Activated CD8-positive, alpha-beta memory T cell treated with anti-CD3 and anti-CD28 coated beads, Interleukin-2, amount 50 U/mL, for 4 hours (primary cell): Measurements from ENCODE around the gene CENPF.
"Not testable (repeated sequence)": the region's sequence is repeated elsewhere in the genome, so short reads cannot be mapped to it uniquely, and the experiment has no call there.

ENCODE experiments used
- DNase-seq: peaks from one replicate; pipeline ENCODE4 v3.0.0-alpha.2; 2020

The CENPF gene

GRCh38 chr1:214662223-214662785 is 59.3 kb downstream of the CENPF start:
- no peak for DNase-seq

- no peak for DNase-seq
Measured at GRCh38 chr1:214664651-214665433, 61.8 kb downstream of the CENPF start.

- no peak for DNase-seq
Measured at GRCh38 chr1:214665606-214666110, 62.7 kb downstream of the CENPF start.

- DNase-seq, result no peak
Measured at GRCh38 chr1:214666674-214667073, 63.7 kb downstream of the CENPF start.

GRCh38 chr1:214670098-214670497 is 67.1 kb downstream of the CENPF start:
- no peak for DNase-seq

GRCh38 chr1:214673029-214673428 is 70.0 kb downstream of the CENPF start:
- DNase-seq, result not testable (repeated sequence)

- DNase-seq, result no peak
Measured at GRCh38 chr1:214673576-214673975, 70.6 kb downstream of the CENPF start.

GRCh38 chr1:214675524-214675923 is 72.5 kb downstream of the CENPF start:
- DNase-seq, result not testable (repeated sequence)

- DNase-seq, result no peak
Measured at GRCh38 chr1:214676747-214677146, 73.8 kb downstream of the CENPF start.

- DNase-seq, result no peak
Measured at GRCh38 chr1:214677945-214678344, 75.0 kb downstream of the CENPF start.

GRCh38 chr1:214678386-214678785 is 75.4 kb downstream of the CENPF start:
- DNase-seq, result no peak

GRCh38 chr1:214683621-214684020 is 80.6 kb downstream of the CENPF start:
- DNase-seq, result no peak

- DNase-seq, result no peak
Measured at GRCh38 chr1:214685906-214686305, 82.9 kb downstream of the CENPF start.

- DNase-seq, result no peak
Measured at GRCh38 chr1:214686497-214686896, 83.5 kb downstream of the CENPF start.

- no peak for DNase-seq
Measured at GRCh38 chr1:214688891-214689290, 85.9 kb downstream of the CENPF start.

- no peak for DNase-seq
Measured at GRCh38 chr1:214694769-214695168, 91.8 kb downstream of the CENPF start.

- DNase-seq, result no peak
Measured at GRCh38 chr1:214698559-214698958, 95.6 kb downstream of the CENPF start.

- no peak for DNase-seq
Measured at GRCh38 chr1:214700437-214700836, 97.4 kb downstream of the CENPF start.

GRCh38 chr1:214702556-214702955 is 99.6 kb downstream of the CENPF start:
- DNase-seq, result no peak

- DNase-seq, result no peak
Measured at GRCh38 chr1:214707306-214708087, 104.5 kb downstream of the CENPF start.

GRCh38 chr1:214708321-214708955 is 105.4 kb downstream of the CENPF start:
- no peak for DNase-seq

- DNase-seq, result no peak
Measured at GRCh38 chr1:214709241-214709640, 106.2 kb downstream of the CENPF start.

- DNase-seq, result no peak
Measured at GRCh38 chr1:214712737-214713136, 109.7 kb downstream of the CENPF start.
